GM23248 (cell line): ENCODE measurements around the gene SARNP. TPM values are rescaled to one million over a fixed set of nuclear protein-coding genes. Genes with fewer than 3 reads are reported as not detected.

ENCODE experiments used
- DNase-seq: peaks from one replicate; pipeline ENCODE4 v3.0.0-alpha.2; 2015
- H2AFZ ChIP-seq: fragments of 200-600 bp; sonication (generic); 2 replicates; pipeline ENCODE4 v1.6.1; 2016; ENCODE audit warnings: antibody characterized with exemption
- H3F3A ChIP-seq: fragments of 200-600 bp; sonication (generic); 2 replicates; pipeline ENCODE4 v1.6.1; 2016; ENCODE audit warnings: mild to moderate bottlenecking, antibody characterized with exemption, mixed run types; ENCODE audit not compliant: insufficient read depth
- H3K27ac ChIP-seq: fragments of 200-600 bp; sonication (generic); 2 replicates; pipeline ENCODE4 v1.5.1; 2016; ENCODE audit warnings: mild to moderate bottlenecking
- H3K27me3 ChIP-seq: fragments of 200-600 bp; sonication (generic); replicated peaks from 2 replicates; pipeline ENCODE4 v1.6.1; 2016; ENCODE audit warnings: mild to moderate bottlenecking; ENCODE audit not compliant: insufficient read depth
- H3K36me3 ChIP-seq: fragments of 200-600 bp; sonication (generic); 2 replicates; pipeline ENCODE4 v1.6.1; 2016; ENCODE audit warnings: low read depth, mild to moderate bottlenecking
- H3K4me1 ChIP-seq: fragments of 200-600 bp; sonication (generic); 2 replicates; pipeline ENCODE4 v1.6.1; 2016; ENCODE audit warnings: mild to moderate bottlenecking; ENCODE audit not compliant: insufficient read depth
- H3K4me2 ChIP-seq: fragments of 200-600 bp; sonication (generic); one replicate; pipeline ENCODE4 v1.6.1; 2016; ENCODE audit warnings: mild to moderate bottlenecking; ENCODE audit not compliant: unreplicated experiment
- H3K4me3 ChIP-seq: fragments of 200-600 bp; sonication (generic); 2 replicates; pipeline ENCODE4 v1.5.1; 2016; ENCODE audit warnings: mild to moderate bottlenecking
- H3K79me2 ChIP-seq: fragments of 200-600 bp; sonication (generic); 2 replicates; pipeline ENCODE4 v1.6.1; 2016; ENCODE audit warnings: mild to moderate bottlenecking; ENCODE audit not compliant: insufficient read depth
- H3K9ac ChIP-seq: fragments of 200-600 bp; sonication (generic); 2 replicates; pipeline ENCODE4 v1.6.1; 2016; ENCODE audit warnings: mild to moderate bottlenecking
- H3K9me2 ChIP-seq: fragments of 200-600 bp; sonication (generic); 2 replicates; pipeline ENCODE4 v1.6.1; 2016; ENCODE audit warnings: mixed run types, mild to moderate bottlenecking, moderate library complexity; ENCODE audit not compliant: insufficient read depth
- H3K9me3 ChIP-seq: fragments of 200-600 bp; sonication (generic); one replicate; pipeline ENCODE4 v1.6.1; 2017; ENCODE audit warnings: low read depth
- H4K20me1 ChIP-seq: fragments of 200-600 bp; sonication (generic); 2 replicates; pipeline ENCODE4 v1.6.0; 2016; ENCODE audit not compliant: insufficient read depth
- EZH2 ChIP-seq: fragments of 200-600 bp; sonication (generic); IDR thresholded peaks from 2 replicates; pipeline ENCODE4 v1.6.1; 2018; ENCODE audit warnings: antibody characterized with exemption, mild to moderate bottlenecking; ENCODE audit not compliant: insufficient read depth, poor library complexity, severe bottlenecking
- EZH2phosphoT487 ChIP-seq: fragments of 200-600 bp; sonication (generic); IDR thresholded peaks from 2 replicates; pipeline ENCODE4 v1.6.1; 2018; ENCODE audit warnings: antibody characterized with exemption, moderate library complexity, mild to moderate bottlenecking, low read depth; ENCODE audit not compliant: insufficient read depth
- WGBS, 2 experiments: methylation state at CpG; one replicate each; pipeline ENCODE4 v1.1.6; 2015 to 2017; ENCODE audit warnings: low lambda C conversion rate in 2 of 2, low coverage in 1 of 2; ENCODE audit errors: missing lambda C conversion rate in 2 of 2; 5-methylcytosine and 5-hydroxymethylcytosine counted together
- in situ Hi-C: fragments of 300-500 bp; cut with MboI; formaldehyde crosslinking; loops from 2 replicates; pipeline ENCODE4 v1.15.0; 2020
- polyA plus RNA-seq: library from polyadenylated mRNA; unstranded; fragments of >200 nt; fragmentation: Nextera tagmentation; extraction: Ambion mirVana; gene quantifications from 2 replicates; pipeline ENCODE4 v1.2.1, GENCODE V29; 2016
- total RNA-seq: library from RNA; depleted of rRNA; stranded (reverse); fragments of >200 nt; shearing (Covaris generic); gene quantifications from 2 replicates; pipeline ENCODE4 v1.2.3, GENCODE V29; 2014

Gene SARNP
- total and polyA plus RNA-seq, 2 experiments from 2014 or later: 53.6 to 131 TPM

DNA sequence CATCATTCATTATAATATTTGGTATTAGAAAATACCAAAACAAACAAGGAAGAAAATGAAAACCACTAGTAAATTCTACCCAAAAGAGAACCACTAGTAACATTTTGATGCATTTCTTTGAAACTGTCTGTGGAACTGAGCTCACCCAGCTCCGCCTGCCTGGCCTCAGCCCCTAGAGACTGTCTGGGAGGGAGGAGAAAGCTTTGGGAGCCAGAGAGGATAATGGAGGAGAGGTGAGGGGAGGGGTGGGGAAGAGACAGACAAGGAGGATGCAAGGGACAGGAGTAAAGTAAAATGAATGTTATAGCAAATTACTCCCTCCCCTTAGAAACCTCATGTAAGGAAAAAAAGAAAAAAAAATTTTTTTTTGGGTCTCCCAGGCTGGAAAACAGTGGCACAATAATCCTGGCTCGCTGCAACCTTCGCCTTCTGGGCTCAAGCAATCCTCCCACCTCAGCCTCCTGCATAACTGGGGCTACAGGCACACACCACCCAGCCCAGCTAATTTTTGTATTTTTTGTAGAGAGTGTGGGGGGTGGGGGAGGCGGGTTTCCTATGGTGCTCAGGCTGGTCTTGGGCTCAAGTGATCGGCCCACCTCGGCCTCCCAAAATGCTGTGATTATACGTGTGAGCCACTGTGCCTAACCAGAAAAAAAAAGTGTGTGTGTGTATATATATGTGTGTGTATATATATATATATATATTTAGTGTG is 28.4 kb upstream of the SARNP start:
- H3K9ac ChIP-seq: peak overlapping the region; percentile 94
- H3K27ac ChIP-seq: peak overlapping the region; percentile 100
- H2AFZ ChIP-seq: peak overlapping the region; percentile 28

GRCh38 chr12:55845361-55845760 is 27.8 kb upstream of the SARNP start:
- peaks cover 56% of the 10 kb centered on the region for H3K4me1 ChIP-seq
- TF ChIP-seq EZH2 (no peak), EZH2phosphoT487 (no peak)
- no peaks in the 10 kb centered on the region for H3K9me2 ChIP-seq
- H3K4me3 ChIP-seq: no peak overlapping the region
- WGBS, 2 experiments: 46 to 49% methylated on average over 5 of the region's 5 CpGs
- in situ Hi-C loops: no loop called here
- H3K9ac ChIP-seq: peak overlapping the region; percentile 94
- peak overlapping the region; percentile 10 for H3K4me2 ChIP-seq
- peak overlapping the region; percentile 100 for H3K27ac ChIP-seq
- peaks cover 34% of the 10 kb centered on the region for H3F3A ChIP-seq
- no peaks in the 10 kb centered on the region for H4K20me1 ChIP-seq
- no peak for DNase-seq
- peak overlapping the region; percentile 28 for H2AFZ ChIP-seq
- H3K79me2 ChIP-seq: peaks cover 22% of the 10 kb centered on the region
- no peaks in the 10 kb centered on the region for H3K27me3 ChIP-seq
- H3K36me3 ChIP-seq: no peaks in the 10 kb centered on the region
- H3K9me3 ChIP-seq: no peaks in the 10 kb centered on the region

More for the DNA sequence above, 28.4 kb upstream of the SARNP start:
- Histone ChIP-seq H3K36me3 (no peaks in the 10 kb centered on the region), H3F3A (peaks cover 39% of the 10 kb centered on the region), H3K4me2 (peak overlapping the region; percentile 10), H3K4me3 (no peak overlapping the region), H3K27me3 (no peaks in the 10 kb centered on the region), H3K4me1 (peaks cover 61% of the 10 kb centered on the region), H3K9me3 (no peaks in the 10 kb centered on the region), H3K79me2 (peaks cover 16% of the 10 kb centered on the region), H3K9me2 (no peaks in the 10 kb centered on the region), H4K20me1 (no peaks in the 10 kb centered on the region)
- peak; percentile 59 for DNase-seq
- no peak for TF ChIP-seq EZH2phosphoT487
- no peak for TF ChIP-seq EZH2
- in situ Hi-C loops: no loop called here
- 50 to 59% methylated on average over 7 of the region's 7 CpGs for WGBS, 2 experiments

DNA sequence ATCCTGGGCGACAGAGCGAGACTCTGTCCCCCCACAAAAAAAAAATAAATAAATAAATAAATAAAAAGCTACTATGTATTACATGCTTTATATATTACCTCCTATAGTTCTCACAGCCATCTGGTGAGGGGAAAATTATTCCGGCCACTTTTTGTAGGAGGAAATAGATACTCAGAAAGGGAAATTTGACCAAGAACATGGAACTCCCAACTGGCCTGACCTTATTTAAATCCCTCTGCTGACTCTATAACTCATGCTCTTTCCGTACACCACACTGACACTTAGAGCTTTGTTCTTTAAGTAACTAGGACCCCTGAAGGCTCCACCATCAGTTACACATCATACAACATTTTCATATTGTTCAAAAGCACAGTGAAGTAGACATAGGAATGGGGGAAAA is 27.4 kb upstream of the SARNP start:
- H3K4me1 ChIP-seq: peaks cover 52% of the 10 kb centered on the region
- no peak overlapping the region for H3K4me2 ChIP-seq
- H3K9me3 ChIP-seq: no peaks in the 10 kb centered on the region
- DNase-seq: no peak
- H2AFZ ChIP-seq: peak overlapping the region; percentile 28; the same call in 1 of the 2 replicates
- H3K9ac ChIP-seq: peak overlapping the region; percentile 94; the same call in 1 of the 2 replicates
- peaks cover 30% of the 10 kb centered on the region for H3F3A ChIP-seq
- H3K27ac ChIP-seq: peak overlapping the region; percentile 100
- no peaks in the 10 kb centered on the region for H4K20me1 ChIP-seq
- no peaks in the 10 kb centered on the region for H3K27me3 ChIP-seq
- no peaks in the 10 kb centered on the region for H3K9me2 ChIP-seq
- peaks cover 22% of the 10 kb centered on the region for H3K79me2 ChIP-seq
- in situ Hi-C loops: loop anchor here (5.0 kb wide), 1 partner anchor 82 kb away; the partner anchor contains the start of gene PYM1
- no peaks in the 10 kb centered on the region for H3K36me3 ChIP-seq
- 97 to 98% methylated on average over 4 of the region's 4 CpGs for WGBS, 2 experiments
- no peak for TF ChIP-seq EZH2
- no peak for TF ChIP-seq EZH2phosphoT487
- no peak overlapping the region for H3K4me3 ChIP-seq

GRCh38 chr12:55843431-55843830 is 25.9 kb upstream of the SARNP start:
- peak overlapping the region; percentile 76; the same call in 1 of the 2 replicates for H2AFZ ChIP-seq
- in situ Hi-C loops: loop anchor here (5.0 kb wide), 1 partner anchor 84 kb away; the partner anchor contains the start of gene PYM1

More at GRCh38 chr12:55843431-55843830, 25.9 kb upstream of the SARNP start:
- Histone ChIP-seq H3F3A (peaks cover 22% of the 10 kb centered on the region), H3K36me3 (no peaks in the 10 kb centered on the region), H3K9ac (peak overlapping the region; percentile 85; the same call in 1 of the 2 replicates), H3K9me2 (no peaks in the 10 kb centered on the region), H3K4me2 (peak overlapping the region; percentile 95), H3K4me1 (peaks cover 45% of the 10 kb centered on the region), H3K9me3 (no peaks in the 10 kb centered on the region), H3K79me2 (peaks cover 22% of the 10 kb centered on the region), H4K20me1 (no peaks in the 10 kb centered on the region), H3K27me3 (no peaks in the 10 kb centered on the region), H3K4me3 (no peak overlapping the region), H3K27ac (peak overlapping the region; percentile 26)
- no peak for TF ChIP-seq EZH2phosphoT487
- TF ChIP-seq EZH2: no peak
- DNase-seq: no peak
- 94 to 96% methylated on average over 4 of the region's 4 CpGs for WGBS, 2 experiments
